ENCODE data around the gene BCO2. TPM values are rescaled to one million over a fixed set of nuclear protein-coding genes. Genes with fewer than 3 reads are reported as not detected.

The BCO2 gene
- total RNA-seq, 1 donor from 2014 or later, result 1.5 TPM

DNA sequence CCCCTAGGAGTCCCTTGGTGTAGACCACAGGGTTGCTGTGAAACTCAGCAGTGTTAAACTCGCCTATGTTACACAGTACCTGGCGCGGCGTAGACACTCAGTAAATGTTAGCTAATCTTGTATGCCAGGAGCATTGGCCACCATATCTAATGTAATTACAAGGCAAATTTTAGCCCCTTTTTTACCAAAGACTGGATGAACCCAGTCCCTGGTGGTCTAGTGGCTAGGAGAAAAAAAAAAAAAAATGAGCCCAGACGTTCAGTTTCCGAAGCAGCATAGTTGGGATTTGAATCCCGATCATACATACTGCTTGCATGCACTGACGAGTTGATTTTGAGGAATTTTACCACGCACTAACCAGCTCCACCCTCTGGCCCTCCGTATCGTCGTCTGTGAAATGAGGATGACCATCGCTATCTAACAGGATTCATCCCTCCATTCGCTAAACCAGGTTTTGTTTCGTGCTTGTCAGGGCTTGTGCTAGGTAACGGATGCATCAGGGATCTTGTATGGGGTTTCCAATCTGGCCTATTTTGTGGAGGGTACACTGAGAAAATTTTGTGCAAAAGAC is 51.6 kb downstream of the BCO2 start:
- DNase-seq (ENCODE audit: extremely low spot score, unreplicated experiment), result no peak
- Mint-ChIP-seq H3K27me3 (ENCODE audit: unreplicated experiment) (no peaks in the 10 kb centered on the region), H3K36me3 (ENCODE audit: unreplicated experiment) (peaks cover 30% of the 10 kb centered on the region), H3K27ac (ENCODE audit: unreplicated experiment) (peak overlapping the region; percentile 98), H3K9me3 (ENCODE audit: unreplicated experiment) (no peaks in the 10 kb centered on the region), H3K4me1 (ENCODE audit: unreplicated experiment) (peaks cover 34% of the 10 kb centered on the region), H3K4me3 (ENCODE audit: unreplicated experiment) (peak overlapping the region; percentile 76)
- TF ChIP-seq, protein P1, sequence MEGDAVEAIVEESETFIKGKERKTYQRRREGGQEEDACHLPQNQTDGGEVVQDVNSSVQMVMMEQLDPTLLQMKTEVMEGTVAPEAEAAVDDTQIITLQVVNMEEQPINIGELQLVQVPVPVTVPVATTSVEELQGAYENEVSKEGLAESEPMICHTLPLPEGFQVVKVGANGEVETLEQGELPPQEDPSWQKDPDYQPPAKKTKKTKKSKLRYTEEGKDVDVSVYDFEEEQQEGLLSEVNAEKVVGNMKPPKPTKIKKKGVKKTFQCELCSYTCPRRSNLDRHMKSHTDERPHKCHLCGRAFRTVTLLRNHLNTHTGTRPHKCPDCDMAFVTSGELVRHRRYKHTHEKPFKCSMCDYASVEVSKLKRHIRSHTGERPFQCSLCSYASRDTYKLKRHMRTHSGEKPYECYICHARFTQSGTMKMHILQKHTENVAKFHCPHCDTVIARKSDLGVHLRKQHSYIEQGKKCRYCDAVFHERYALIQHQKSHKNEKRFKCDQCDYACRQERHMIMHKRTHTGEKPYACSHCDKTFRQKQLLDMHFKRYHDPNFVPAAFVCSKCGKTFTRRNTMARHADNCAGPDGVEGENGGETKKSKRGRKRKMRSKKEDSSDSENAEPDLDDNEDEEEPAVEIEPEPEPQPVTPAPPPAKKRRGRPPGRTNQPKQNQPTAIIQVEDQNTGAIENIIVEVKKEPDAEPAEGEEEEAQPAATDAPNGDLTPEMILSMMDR (IDR thresholded peaks at IDR 0.05), result no peak

DNA sequence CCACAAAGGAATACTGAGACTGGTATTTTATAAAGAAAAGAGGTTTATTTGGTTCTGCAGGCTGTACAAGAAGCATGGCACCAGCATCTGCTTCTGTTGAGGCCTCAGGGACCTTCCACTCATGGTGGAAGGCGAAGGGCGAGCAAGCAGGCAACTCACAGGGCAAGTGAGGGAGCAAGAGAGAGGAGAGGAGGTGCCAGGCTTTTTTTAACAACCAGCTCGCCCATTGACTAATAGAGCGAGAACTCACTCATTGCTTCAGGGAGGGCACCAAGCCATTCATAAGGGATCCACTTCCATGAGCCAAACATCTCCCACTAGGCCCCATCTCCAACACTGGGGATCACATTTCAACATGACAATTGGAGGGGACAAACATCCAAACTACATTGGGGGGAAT is 52.2 kb downstream of the BCO2 start:
- Mint-ChIP-seq H3K36me3 (ENCODE audit: unreplicated experiment) (peaks cover 30% of the 10 kb centered on the region), H3K4me1 (ENCODE audit: unreplicated experiment) (peaks cover 34% of the 10 kb centered on the region), H3K27ac (ENCODE audit: unreplicated experiment) (peak overlapping the region; percentile 98), H3K4me3 (ENCODE audit: unreplicated experiment) (peak overlapping the region; percentile 76), H3K9me3 (ENCODE audit: unreplicated experiment) (no peaks in the 10 kb centered on the region), H3K27me3 (ENCODE audit: unreplicated experiment) (no peaks in the 10 kb centered on the region)
- no peak for DNase-seq (ENCODE audit: extremely low spot score, unreplicated experiment)
- TF ChIP-seq, protein P1 (IDR thresholded peaks at IDR 0.05), result no peak

DNA sequence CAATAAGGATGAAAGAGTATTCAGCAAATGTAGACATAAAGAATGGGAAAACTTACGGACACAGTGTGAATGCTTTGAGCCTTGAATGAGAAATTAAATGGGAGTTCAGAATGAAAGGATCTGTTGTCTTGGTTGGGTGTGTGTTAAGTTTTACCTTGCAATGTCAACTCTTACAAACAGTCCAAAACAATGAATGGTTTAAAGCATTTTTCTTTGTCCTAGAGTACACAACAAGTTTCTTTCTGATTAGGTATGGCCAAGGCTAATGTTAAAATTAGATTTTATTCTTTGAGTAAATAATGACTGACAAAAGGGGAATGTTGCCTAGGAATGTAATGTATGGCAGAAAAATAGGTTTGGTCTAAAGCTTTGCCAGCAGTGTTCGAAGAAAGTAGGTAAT is 53.4 kb downstream of the BCO2 start:
- no peaks in the 10 kb centered on the region for H3K9me3 Mint-ChIP-seq (ENCODE audit: unreplicated experiment)
- no peak for DNase-seq (ENCODE audit: extremely low spot score, unreplicated experiment)
- peaks cover 30% of the 10 kb centered on the region for H3K36me3 Mint-ChIP-seq (ENCODE audit: unreplicated experiment)
- H3K4me1 Mint-ChIP-seq (ENCODE audit: unreplicated experiment), result peaks cover 34% of the 10 kb centered on the region
- no peak overlapping the region for H3K4me3 Mint-ChIP-seq (ENCODE audit: unreplicated experiment)
- no peak overlapping the region for H3K27ac Mint-ChIP-seq (ENCODE audit: unreplicated experiment)
- H3K27me3 Mint-ChIP-seq (ENCODE audit: unreplicated experiment), result no peaks in the 10 kb centered on the region
- TF ChIP-seq, protein P1 (IDR thresholded peaks at IDR 0.05), result no peak

DNA sequence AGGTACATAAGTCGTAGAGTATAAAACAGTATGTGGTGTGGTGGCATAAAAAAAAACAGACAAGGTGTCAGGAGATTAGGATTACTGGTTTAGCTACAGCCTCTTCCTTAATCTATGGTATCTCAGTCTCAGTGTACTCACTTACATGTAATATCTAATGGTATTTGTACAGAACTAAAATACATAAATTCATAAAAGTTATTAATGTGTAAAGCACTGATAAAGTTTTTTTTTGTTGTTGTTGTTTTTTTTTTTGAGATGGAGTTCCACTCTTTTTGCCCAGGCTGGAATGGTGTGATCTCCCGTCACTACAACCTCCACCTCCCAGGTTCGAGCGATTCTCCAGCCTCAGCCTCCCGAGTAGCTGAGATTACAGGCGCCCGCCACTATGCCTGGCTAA is 53.8 kb downstream of the BCO2 start:
- no peaks in the 10 kb centered on the region for H3K9me3 Mint-ChIP-seq (ENCODE audit: unreplicated experiment)
- no peaks in the 10 kb centered on the region for H3K27me3 Mint-ChIP-seq (ENCODE audit: unreplicated experiment)
- peaks cover 34% of the 10 kb centered on the region for H3K4me1 Mint-ChIP-seq (ENCODE audit: unreplicated experiment)
- peaks cover 33% of the 10 kb centered on the region for H3K36me3 Mint-ChIP-seq (ENCODE audit: unreplicated experiment)
- peak overlapping the region; percentile 56 for H3K27ac Mint-ChIP-seq (ENCODE audit: unreplicated experiment)
- no peak overlapping the region for H3K4me3 Mint-ChIP-seq (ENCODE audit: unreplicated experiment)
- TF ChIP-seq, protein P1 (IDR thresholded peaks at IDR 0.05), result no peak
- no peak for DNase-seq (ENCODE audit: extremely low spot score, unreplicated experiment)

DNA sequence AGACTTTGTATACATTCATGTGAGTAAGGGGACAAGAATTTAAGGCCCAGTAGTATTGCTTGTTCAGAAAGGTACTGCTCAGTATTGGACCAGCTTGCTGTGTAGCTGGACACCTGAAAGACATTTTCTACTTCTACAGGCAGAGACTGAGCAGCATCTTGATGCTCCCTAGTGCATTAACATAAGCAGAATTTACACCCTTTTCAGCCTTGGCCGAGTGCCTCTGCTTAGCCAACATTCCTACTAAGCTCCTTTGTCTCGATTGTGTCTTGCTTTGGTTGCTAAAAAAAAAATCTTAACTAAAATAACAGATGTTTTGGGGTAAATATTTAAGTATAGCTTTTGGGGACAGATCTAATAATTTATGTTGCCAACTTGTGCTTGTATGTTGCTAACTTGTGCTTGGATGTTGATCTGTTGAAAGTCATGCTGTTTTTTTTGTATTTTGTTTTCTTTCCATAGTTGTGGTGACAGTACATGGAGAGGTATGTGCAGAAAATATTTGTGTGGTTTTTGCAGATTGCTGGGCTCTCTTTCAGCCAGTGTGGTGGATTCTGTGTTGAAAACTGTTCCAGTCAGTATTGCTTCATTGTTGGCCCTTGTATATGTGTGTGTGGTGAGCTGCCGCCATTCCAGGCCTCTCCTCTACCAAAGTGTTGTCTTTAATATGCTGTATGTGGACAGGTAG is 54.6 kb downstream of the BCO2 start:
- peaks cover 33% of the 10 kb centered on the region for H3K36me3 Mint-ChIP-seq (ENCODE audit: unreplicated experiment)
- peaks cover 34% of the 10 kb centered on the region for H3K4me1 Mint-ChIP-seq (ENCODE audit: unreplicated experiment)
- no peaks in the 10 kb centered on the region for H3K9me3 Mint-ChIP-seq (ENCODE audit: unreplicated experiment)
- peak overlapping the region; percentile 56 for H3K27ac Mint-ChIP-seq (ENCODE audit: unreplicated experiment)
- H3K27me3 Mint-ChIP-seq (ENCODE audit: unreplicated experiment), result no peaks in the 10 kb centered on the region
- TF ChIP-seq, protein P1 (IDR thresholded peaks at IDR 0.05), result no peak
- H3K4me3 Mint-ChIP-seq (ENCODE audit: unreplicated experiment), result no peak overlapping the region
- DNase-seq (ENCODE audit: extremely low spot score, unreplicated experiment), result no peak

All from osteocyte (in vitro differentiated cells).